ENCODE data around the gene RPP40. TPM values are rescaled to one million over a fixed set of nuclear protein-coding genes. Genes with fewer than 3 reads are reported as not detected.

RPP40 gene
- total and polyA plus RNA-seq, 2 of the 13 experiments (the other 11 are each of a cell fraction or from before 2014, with no cell fraction given) = 18.0 to 41.2 TPM

DNA sequence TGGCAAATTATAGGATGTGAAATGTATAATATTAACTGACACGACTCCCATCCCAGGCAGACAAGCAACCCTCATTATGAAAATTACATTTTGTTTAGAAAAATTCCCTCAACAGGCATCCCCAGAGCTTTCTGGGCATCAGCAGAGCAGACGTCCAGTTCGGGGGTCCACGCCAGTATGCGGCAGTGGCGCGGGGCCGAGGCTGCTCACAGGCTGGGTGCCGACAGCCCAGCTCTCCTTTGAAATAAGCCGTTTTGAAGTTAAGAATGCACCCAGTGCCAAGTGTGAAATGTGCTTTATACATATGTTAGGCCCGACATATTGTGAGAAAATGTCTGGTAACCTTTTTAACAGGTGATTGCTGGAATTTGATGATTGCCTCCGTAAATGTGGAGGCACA lies 50.4 kb downstream of the RPP40 start (continued):
- no peak for TF ChIP-seq CSRNP1 (CRISPR knock-in tag; IDR thresholded peaks at IDR 0.05)
- no peak for TF ChIP-seq XRCC5 (optimal IDR thresholded peaks at IDR 0.05; ENCODE audit: low read length)
- TF ChIP-seq GABPB1 (CRISPR knock-in tag; IDR thresholded peaks at IDR 0.05) = no peak
- no peak for TF ChIP-seq RBM39 (IDR thresholded peaks at IDR 0.05; ENCODE audit: low read depth, low read length, poor library complexity, severe bottlenecking)
- TF ChIP-seq MAF1 (CRISPR knock-in tag; IDR thresholded peaks at IDR 0.05; ENCODE audit: borderline replicate concordance) = no peak
- TF ChIP-seq JARID2 (CRISPR knock-in tag; IDR thresholded peaks at IDR 0.05; ENCODE audit: insufficient replicate concordance) = no peak
- TF ChIP-seq, protein P1, sequence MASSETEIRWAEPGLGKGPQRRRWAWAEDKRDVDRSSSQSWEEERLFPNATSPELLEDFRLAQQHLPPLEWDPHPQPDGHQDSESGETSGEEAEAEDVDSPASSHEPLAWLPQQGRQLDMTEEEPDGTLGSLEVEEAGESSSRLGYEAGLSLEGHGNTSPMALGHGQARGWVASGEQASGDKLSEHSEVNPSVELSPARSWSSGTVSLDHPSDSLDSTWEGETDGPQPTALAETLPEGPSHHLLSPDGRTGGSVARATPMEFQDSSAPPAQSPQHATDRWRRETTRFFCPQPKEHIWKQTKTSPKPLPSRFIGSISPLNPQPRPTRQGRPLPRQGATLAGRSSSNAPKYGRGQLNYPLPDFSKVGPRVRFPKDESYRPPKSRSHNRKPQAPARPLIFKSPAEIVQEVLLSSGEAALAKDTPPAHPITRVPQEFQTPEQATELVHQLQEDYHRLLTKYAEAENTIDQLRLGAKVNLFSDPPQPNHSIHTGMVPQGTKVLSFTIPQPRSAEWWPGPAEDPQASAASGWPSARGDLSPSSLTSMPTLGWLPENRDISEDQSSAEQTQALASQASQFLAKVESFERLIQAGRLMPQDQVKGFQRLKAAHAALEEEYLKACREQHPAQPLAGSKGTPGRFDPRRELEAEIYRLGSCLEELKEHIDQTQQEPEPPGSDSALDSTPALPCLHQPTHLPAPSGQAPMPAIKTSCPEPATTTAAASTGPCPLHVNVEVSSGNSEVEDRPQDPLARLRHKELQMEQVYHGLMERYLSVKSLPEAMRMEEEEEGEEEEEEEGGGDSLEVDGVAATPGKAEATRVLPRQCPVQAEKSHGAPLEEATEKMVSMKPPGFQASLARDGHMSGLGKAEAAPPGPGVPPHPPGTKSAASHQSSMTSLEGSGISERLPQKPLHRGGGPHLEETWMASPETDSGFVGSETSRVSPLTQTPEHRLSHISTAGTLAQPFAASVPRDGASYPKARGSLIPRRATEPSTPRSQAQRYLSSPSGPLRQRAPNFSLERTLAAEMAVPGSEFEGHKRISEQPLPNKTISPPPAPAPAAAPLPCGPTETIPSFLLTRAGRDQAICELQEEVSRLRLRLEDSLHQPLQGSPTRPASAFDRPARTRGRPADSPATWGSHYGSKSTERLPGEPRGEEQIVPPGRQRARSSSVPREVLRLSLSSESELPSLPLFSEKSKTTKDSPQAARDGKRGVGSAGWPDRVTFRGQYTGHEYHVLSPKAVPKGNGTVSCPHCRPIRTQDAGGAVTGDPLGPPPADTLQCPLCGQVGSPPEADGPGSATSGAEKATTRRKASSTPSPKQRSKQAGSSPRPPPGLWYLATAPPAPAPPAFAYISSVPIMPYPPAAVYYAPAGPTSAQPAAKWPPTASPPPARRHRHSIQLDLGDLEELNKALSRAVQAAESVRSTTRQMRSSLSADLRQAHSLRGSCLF (CRISPR knock-in tag; IDR thresholded peaks at IDR 0.05; ENCODE audit: borderline replicate concordance) = no peak
- TF ChIP-seq HMGXB4 (CRISPR knock-in tag; IDR thresholded peaks at IDR 0.05; ENCODE audit: borderline replicate concordance in 1 of 2, low read depth in 1 of 2) = no peak
- TF ChIP-seq TIGD3 (CRISPR knock-in tag; IDR thresholded peaks at IDR 0.05; ENCODE audit: borderline replicate concordance) = no peak
- TF ChIP-seq ZNF282 (IDR thresholded peaks at IDR 0.05; ENCODE audit: partially characterized antibody) = no peak
